Adrenal gland (tissue), 12 donors: ENCODE data around the gene GABRR1. TPM values are rescaled to one million over a fixed set of nuclear protein-coding genes. Genes with fewer than 3 reads are reported as not detected.

ENCODE experiments used
- DNase-seq, 7 donors: peaks; one replicate each; pipeline ENCODE4 v3.0.0-alpha.2; 2019 to 2020
- H3K27ac ChIP-seq, 5 donors: fragments of 200-600 bp; sonication (generic) in 4 of 5; 1 replicate in 3 of 5; 2 replicates in 2 of 5; pipeline versions ENCODE4 v1.5.1 to v1.8.0; 2016 to 2020; ENCODE audit warnings: mild to moderate bottlenecking in 1 of 5
- H3K27me3 ChIP-seq: fragments of 200-600 bp; 2 replicates; pipeline ENCODE4 v1.8.0; 2021
- H3K36me3 ChIP-seq, 2 donors: fragments of 200-600 bp; replicated peaks in 1 of 2; 1 replicate in 1 of 2; 2 replicates in 1 of 2; pipeline versions ENCODE4 v1.5.1 to v1.8.0; 2018 to 2022
- H3K4me1 ChIP-seq, 2 donors: fragments of 200-600 bp; replicated peaks in 1 of 2; 1 replicate in 1 of 2; 2 replicates in 1 of 2; pipeline versions ENCODE4 v1.5.1 to v1.8.0; 2018 to 2021
- H3K4me3 ChIP-seq, 4 donors: fragments of 200-600 bp; sonication (generic) in 3 of 4; one replicate each; pipeline ENCODE4 v1.5.1; 2016 to 2018
- H3K9me3 ChIP-seq, 3 donors: fragments of 200-600 bp; sonication (generic) in 1 of 3; replicated peaks in 1 of 3; 1 replicate in 2 of 3; 2 replicates in 1 of 3; pipeline versions ENCODE4 v1.5.1 to v1.8.0; 2016 to 2021
- CTCF ChIP-seq, 6 experiments: fragments of 450-650 bp in 4 of 6; fragments of 200-600 bp in 2 of 6; sonication (generic) in 1 of 6; IDR thresholded peaks; 1 replicate in 5 of 6; 2 replicates in 1 of 6; pipeline versions ENCODE4 v1.5.1 to v1.8.0; 2016 to 2021; ENCODE audit warnings: antibody characterized with exemption in 6 of 6, mild to moderate bottlenecking in 2 of 6, moderate library complexity in 1 of 6
- POLR2A ChIP-seq, 2 donors: fragments of 450-650 bp; IDR thresholded peaks; one replicate each; pipeline ENCODE4 v1.6.1; 2017; ENCODE audit warnings: antibody characterized with exemption in 2 of 2, mild to moderate bottlenecking in 2 of 2, moderate library complexity in 1 of 2
- WGBS, 4 donors: extraction: QIAGEN DNeasy Blood & Tissue Kit in 2 of 4; methylation state at CpG; one replicate each; pipeline versions ENCODE4 v1.1.5 to v1.1.7; 2013 to 2017; 5-methylcytosine and 5-hydroxymethylcytosine counted together
- intact Hi-C, 2 donors: fragments of 100-400 bp; cut with DNase I; formaldehyde crosslinking; loops; one replicate each; pipeline versions ENCODE4 v1.14.1 to v1.15.0; 2022 to 2023
- polyA plus RNA-seq, 3 donors: library from polyadenylated mRNA; stranded (reverse); fragments of 200-250 nt in 2 of 3; fragments of 350-450 nt in 1 of 3; fragmentation: Illumina TruSeq in 1 of 3; extraction: RNeasy Lipid Tissue Mini Kit (QIAGEN cat#74804) in 1 of 3; gene quantifications; one replicate each; pipeline ENCODE4 v1.2.3, GENCODE V29; 2013 to 2014
- total RNA-seq, 9 donors: library from RNA; depleted of rRNA in 4 of 9; stranded (reverse); fragments of >200 nt in 4 of 9; fragments of 120-200 nt in 1 of 9; fragmentation: NEBNext Ultra II Directional in 1 of 9; extraction: Animal tissue kit (Norgen Biotek cat#: 25700) in 1 of 9; gene quantifications; one replicate each; pipeline versions ENCODE4 v1.1.0 to v1.2.4, GENCODE V29; 2013 to 2023
- donor health status: healthy with polysubstance abuse.
- donor health status: Bipolar disorder and iron deficiency.
- donor health status: DM: yes; HTN: yes; CAD: no.
- donor health status: DM: no; HTN: no; CAD: no.
- donor health status: DM: no; HTN: no; CAD: no.
- donor health status: DM: yes; HTN: yes; CAD: no.

The GABRR1 gene
- total and polyA plus RNA-seq, 12 donors, result 0.06 TPM; not detected in 11

GRCh38 chr6:89254569-89254968 lies 37.4 kb upstream of the GABRR1 start:
- intact Hi-C loops, result no loop called here
- Histone ChIP-seq H3K4me1 (no peaks in the 10 kb centered on the region), H3K4me3 (no peak overlapping the region), H3K36me3 (no peaks in the 10 kb centered on the region), H3K27ac (no peak overlapping the region), H3K27me3 (no peaks in the 10 kb centered on the region), H3K9me3 (no peaks in the 10 kb centered on the region)
- TF ChIP-seq CTCF (IDR thresholded peaks at IDR 0.05) (no peak), POLR2A (IDR thresholded peaks at IDR 0.05) (no peak)
- no peak for DNase-seq

GRCh38 chr6:89252907-89253306 lies 35.7 kb upstream of the GABRR1 start:
- no peaks in the 10 kb centered on the region for H3K36me3 ChIP-seq
- intact Hi-C loops, result no loop called here
- DNase-seq, result no peak
- TF ChIP-seq POLR2A (IDR thresholded peaks at IDR 0.05) (no peak), CTCF (IDR thresholded peaks at IDR 0.05) (no peak)
- H3K27ac ChIP-seq, result no peak overlapping the region
- H3K27me3 ChIP-seq, result no peaks in the 10 kb centered on the region
- no peaks in the 10 kb centered on the region for H3K4me1 ChIP-seq
- WGBS, 4 donors, result 83 to 90% (median 86%) methylated on average over 2 of the region's 2 CpGs
- no peak overlapping the region for H3K4me3 ChIP-seq
- no peaks in the 10 kb centered on the region for H3K9me3 ChIP-seq

GRCh38 chr6:89251976-89252375 lies 34.8 kb upstream of the GABRR1 start:
- no peaks in the 10 kb centered on the region for H3K36me3 ChIP-seq
- no peak overlapping the region for H3K4me3 ChIP-seq
- TF ChIP-seq CTCF (IDR thresholded peaks at IDR 0.05) (no peak), POLR2A (IDR thresholded peaks at IDR 0.05) (no peak)
- H3K4me1 ChIP-seq, result no peaks in the 10 kb centered on the region
- intact Hi-C loops, result no loop called here
- WGBS, 4 donors, result 92 to 94% (median 93%) methylated on average over 10 of the region's 10 CpGs
- no peaks in the 10 kb centered on the region for H3K27me3 ChIP-seq
- DNase-seq, result no peak
- H3K27ac ChIP-seq, result no peak overlapping the region
- H3K9me3 ChIP-seq, result no peaks in the 10 kb centered on the region

- TF ChIP-seq CTCF (IDR thresholded peaks at IDR 0.05) (no peak), POLR2A (IDR thresholded peaks at IDR 0.05) (no peak)
- intact Hi-C loops, result no loop called here
- H3K9me3 ChIP-seq, result no peaks in the 10 kb centered on the region
- no peaks in the 10 kb centered on the region for H3K36me3 ChIP-seq
- no peak overlapping the region for H3K27ac ChIP-seq
- H3K4me1 ChIP-seq, result no peaks in the 10 kb centered on the region
- no peak overlapping the region for H3K4me3 ChIP-seq
- no peaks in the 10 kb centered on the region for H3K27me3 ChIP-seq
- DNase-seq, result no peak
- 75 to 94% (median 84%) methylated on average over 2 of the region's 2 CpGs for WGBS, 4 donors
Measured at GRCh38 chr6:89251170-89251569, 34.0 kb upstream of the GABRR1 start.
